GM19351 (cell line): Measurements from ENCODE around the gene PAQR3.

Experiments used
- ATAC-seq: cut with Tn5 transposase; IDR thresholded peaks from one replicate; pipeline ENCODE4 v1.9.1; 2021; ENCODE audit warnings: mild to moderate bottlenecking, moderate library complexity; ENCODE audit not compliant: unreplicated experiment

The PAQR3 gene

DNA sequence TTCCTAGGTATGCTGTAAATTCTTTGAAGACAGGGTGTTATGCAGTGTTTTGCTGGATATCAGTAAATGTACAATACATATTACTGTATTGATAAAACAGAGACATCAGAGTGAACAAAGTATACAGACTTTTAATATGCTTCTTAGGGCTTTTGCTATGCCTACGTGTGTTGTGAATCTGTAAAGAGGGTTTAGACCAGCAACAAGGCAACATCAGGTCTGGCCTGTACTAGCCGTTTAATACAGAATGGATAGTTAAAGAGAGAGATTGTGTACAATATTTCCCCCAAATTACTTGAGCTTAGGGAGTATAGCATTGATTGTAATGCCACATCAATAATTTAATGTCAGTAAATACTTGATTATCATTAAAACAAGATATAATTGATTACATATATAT lies 75.2 kb downstream of the PAQR3 start:
- ATAC-seq: no peak

DNA sequence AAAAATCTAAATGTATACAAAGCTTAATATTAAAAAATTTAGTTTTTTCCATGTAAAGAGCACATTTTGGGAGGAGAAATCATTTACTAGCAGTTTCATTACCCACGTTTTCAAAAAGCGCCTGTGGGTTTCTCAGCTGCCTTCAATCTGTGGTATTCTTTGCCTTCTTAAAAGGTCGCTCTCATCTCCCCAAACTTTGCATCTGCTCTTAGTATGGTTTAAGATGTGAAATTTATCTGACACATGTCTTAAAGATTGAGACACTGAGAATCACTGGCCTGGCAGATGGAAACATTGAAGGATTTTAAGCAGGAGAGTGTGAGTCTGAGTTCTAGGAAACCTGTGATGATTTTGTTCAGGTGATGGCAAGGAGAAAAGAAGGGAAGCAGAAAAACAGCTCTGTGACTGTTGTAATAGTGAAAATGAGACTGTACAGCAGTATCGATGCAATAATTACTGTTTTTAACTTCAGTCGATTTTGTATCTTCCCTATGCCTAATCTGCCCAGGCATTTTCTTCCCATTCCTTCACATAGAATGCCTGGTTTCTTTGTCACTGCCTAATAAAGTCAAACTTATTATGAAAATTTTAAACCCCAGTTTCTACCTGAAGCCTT lies 75.9 kb downstream of the PAQR3 start:
- no peak for ATAC-seq

DNA sequence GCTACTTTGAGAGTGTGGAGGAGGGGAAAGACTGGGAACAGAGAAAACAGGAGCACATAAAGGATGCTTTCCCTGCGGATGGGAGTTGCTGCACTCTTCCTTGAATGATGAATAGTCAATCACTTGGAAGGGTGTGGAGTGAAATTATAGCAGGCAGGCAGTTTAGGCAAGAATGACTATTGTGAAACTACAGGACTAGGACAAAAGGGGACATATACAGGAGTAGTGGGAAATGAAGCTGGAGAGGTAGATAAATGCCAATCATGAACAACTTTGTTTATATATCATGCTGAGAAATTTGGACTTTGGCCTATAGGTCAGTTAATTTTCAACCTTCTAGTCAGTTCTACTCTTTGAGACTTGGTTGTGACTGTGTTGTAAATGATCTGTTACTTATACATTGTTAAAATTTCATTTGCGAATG lies 76.9 kb downstream of the PAQR3 start:
- ATAC-seq: no peak
